HCT116 (cell line): ENCODE measurements around the gene ZNF652. TPM values are rescaled to one million over a fixed set of nuclear protein-coding genes. Genes with fewer than 3 reads are reported as not detected.
"Not testable (repeated sequence)": the region's sequence is repeated elsewhere in the genome, so short reads cannot be mapped to it uniquely, and the experiment has no call there.

Experiments
- ATAC-seq: fragments of 200-7000 bp; cut with Tn5 transposase; 2 replicates; pipeline ENCODE4 v1.9.1; 2020; ENCODE audit warnings: mild to moderate bottlenecking, moderate library complexity
- BruUV-seq: library from RNA; stranded (reverse); fragments of 400-500 nt; replicated peaks from 2 replicates; lab custom pipeline; 2021; lab: Mats Ljungman, UMichigan
- CTCF ChIA-PET: fragments of 300-600 bp; sonication (Branson Sonifier 250); formaldehyde crosslinking; loops from one replicate; lab custom pipeline; 2021; ENCODE audit warnings: antibody characterized with exemption; lab: Charles Lee
- POLR2A ChIA-PET: fragments of 300-600, 350-600 bp; sonication (Branson Sonifier 250); formaldehyde crosslinking; loops from one replicate; lab custom pipeline; 2021; ENCODE audit warnings: antibody characterized with exemption; lab: Charles Lee
- RAD21 ChIA-PET, 2 experiments: fragments of 300-600 bp; sonication (Branson Sonifier 250); formaldehyde crosslinking; loops; one replicate each; lab custom pipeline; 2023; ENCODE audit warnings: low total read pairs in 2 of 2; ENCODE audit not compliant: uncharacterized antibody in 2 of 2, unreplicated experiment in 2 of 2, low non-redundant PET in 1 of 2; lab: Charles Lee
- DNase-seq: peaks from one replicate; pipeline ENCODE4 v3.0.0-alpha.2; 2010; ENCODE audit warnings: low read depth, low spot score
- H2AFZ ChIP-seq: fragments of 200-600 bp; shearing (Covaris generic), sonication (generic); 2 replicates; pipeline ENCODE4 v1.6.1; 2017; ENCODE audit warnings: low read depth, mixed run types, mixed read lengths, antibody characterized with exemption, low read length; ENCODE audit not compliant: poor library complexity, severe bottlenecking
- H3K27ac ChIP-seq: 2 replicates; pipeline ENCODE4 v1.5.1; 2012; ENCODE audit warnings: low read depth, low read length
- H3K27me3 ChIP-seq: fragments of 200-600 bp; sonication (generic); 2 replicates; pipeline ENCODE4 v1.6.1; 2016; ENCODE audit warnings: mixed run types, low read length, mixed read lengths; ENCODE audit not compliant: insufficient read depth
- H3K36me3 ChIP-seq, 2 experiments: fragments of 200-500 bp in 1 of 2; fragments of 200-600 bp in 1 of 2; sonication (Bioruptor generic) in 1 of 2; sonication (generic) in 1 of 2; 2 replicates each; pipeline versions ENCODE4 v1.5.1 to v1.6.1; 2014 to 2016; ENCODE audit warnings: low read length in 2 of 2, inconsistent platforms in 1 of 2, mixed read lengths in 1 of 2, mixed run types in 1 of 2; ENCODE audit not compliant: insufficient read depth in 2 of 2, control insufficient read depth in 1 of 2
- H3K4me1 ChIP-seq, 2 experiments: fragments of 200-600 bp in 1 of 2; sonication (generic) in 1 of 2; 2 replicates each; pipeline versions ENCODE4 v1.5.1 to v1.6.1; 2012 to 2017; ENCODE audit warnings: low read length in 2 of 2, inconsistent platforms in 1 of 2, mild to moderate bottlenecking in 1 of 2, mixed read lengths in 1 of 2, mixed run types in 1 of 2, moderate library complexity in 1 of 2; ENCODE audit not compliant: insufficient read depth in 2 of 2, control insufficient read depth in 1 of 2
- H3K4me2 ChIP-seq: fragments of 200-600 bp; sonication (generic); 2 replicates; pipeline ENCODE4 v1.6.1; 2017; ENCODE audit warnings: mixed run types, low read length, mixed read lengths
- H3K4me3 ChIP-seq, 2 experiments: fragments of 200-600 bp in 1 of 2; sonication (generic) in 1 of 2; replicated peaks in 1 of 2; 2 replicates each; pipeline ENCODE4 v1.5.1; 2011 to 2016; ENCODE audit warnings: low read length in 2 of 2, control low read depth in 1 of 2, low read depth in 1 of 2, mild to moderate bottlenecking in 1 of 2, mixed read lengths in 1 of 2, mixed run types in 1 of 2
- H3K79me2 ChIP-seq: fragments of 200-600 bp; sonication (generic); 2 replicates; pipeline ENCODE4 v1.6.1; 2017; ENCODE audit warnings: mild to moderate bottlenecking, mixed run types, low read length, moderate library complexity, mixed read lengths; ENCODE audit not compliant: insufficient read depth
- H3K9ac ChIP-seq: fragments of 200-600 bp; sonication (generic); 2 replicates; pipeline ENCODE4 v1.6.1; 2016; ENCODE audit warnings: low read length, mixed read lengths
- H3K9me2 ChIP-seq: fragments of 200-600 bp; sonication (generic), shearing (Covaris generic); 2 replicates; pipeline ENCODE4 v1.6.1; 2017; ENCODE audit warnings: mixed run types, mild to moderate bottlenecking, moderate library complexity; ENCODE audit not compliant: insufficient read depth
- H3K9me3 ChIP-seq, 2 experiments: fragments of 200-500 bp in 1 of 2; fragments of 200-600 bp in 1 of 2; sonication (Bioruptor generic) in 1 of 2; sonication (generic) in 1 of 2; 2 replicates each; pipeline ENCODE4 v1.6.1; 2014 to 2017; ENCODE audit warnings: low read length in 2 of 2, mixed read lengths in 2 of 2, inconsistent platforms in 1 of 2, low read depth in 1 of 2, mild to moderate bottlenecking in 1 of 2, mixed run types in 1 of 2, moderate library complexity in 1 of 2; ENCODE audit not compliant: control insufficient read depth in 1 of 2, insufficient read depth in 1 of 2
- H4K20me1 ChIP-seq: fragments of 200-600 bp; sonication (generic), shearing (Covaris generic); 2 replicates; pipeline ENCODE4 v1.6.1; 2017; ENCODE audit warnings: mixed run types, mild to moderate bottlenecking, moderate library complexity; ENCODE audit not compliant: insufficient read depth
- EZH2 ChIP-seq: fragments of 200-600 bp; sonication (generic); IDR thresholded peaks from 2 replicates; pipeline ENCODE4 v1.6.1; 2017; ENCODE audit warnings: antibody characterized with exemption, mixed run types
- EZH2phosphoT487 ChIP-seq: fragments of 200-600 bp; IDR thresholded peaks from 2 replicates; pipeline ENCODE4 v1.6.1; 2018; ENCODE audit warnings: antibody characterized with exemption, borderline replicate concordance
- SIN3A ChIP-seq: IDR thresholded peaks from 2 replicates; pipeline ENCODE4 v1.6.1; 2012; ENCODE audit warnings: low read depth
- intact Hi-C: fragments of 100-400 bp; cut with micrococcal nuclease; formaldehyde crosslinking; loops from 2 replicates; pipeline ENCODE4 v1.10.0; 2022
- total RNA-seq: library from RNA; stranded (reverse); gene quantifications from one replicate; pipeline ENCODE4 v1.2.1, GENCODE V29; 2021; ENCODE audit not compliant: unreplicated experiment
- TF ChIP-seq, protein P1 (sequence below): IDR thresholded peaks from 2 replicates; pipeline ENCODE4 v1.6.1; 2011; ENCODE audit warnings: mild to moderate bottlenecking, low read length, moderate library complexity; ENCODE audit not compliant: insufficient replicate concordance; ENCODE audit errors: extremely low read depth

The ZNF652 gene
- total RNA-seq, 1 experiment from 2014 or later, result 27.8 TPM

DNA sequence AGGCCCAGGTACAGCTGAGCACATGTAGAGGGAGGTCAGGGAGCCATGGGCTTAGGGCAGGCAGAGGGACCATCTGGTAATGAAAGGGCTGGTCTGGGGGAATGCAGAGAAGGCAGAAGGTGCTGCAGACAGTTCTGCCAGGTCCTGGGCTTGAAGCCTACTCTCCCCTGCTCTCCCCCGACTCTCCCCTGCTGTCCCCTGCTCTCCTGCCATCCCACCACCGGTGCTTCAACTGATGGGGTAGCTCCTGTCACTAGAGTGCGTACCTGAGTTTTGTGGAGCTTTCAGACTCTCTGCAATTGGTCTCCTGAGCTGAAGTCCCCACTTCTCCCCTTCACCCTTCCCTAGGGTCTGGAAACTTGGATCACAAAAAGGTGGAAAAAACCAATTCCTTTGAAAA lies 94.1 kb downstream of the ZNF652 start:
- no peaks in the 10 kb centered on the region for H4K20me1 ChIP-seq
- POLR2A ChIA-PET, result no interaction called here
- peak; percentile 38 for ATAC-seq
- H3K4me1 ChIP-seq, result peaks cover 0 to 6% of the 10 kb centered on the region in 2 experiments; a peak in 2 of 4 replicates
- no peaks in the 10 kb centered on the region for H3K27me3 ChIP-seq
- no peak overlapping the region for H3K4me3 ChIP-seq
- CTCF ChIA-PET, result no interaction called here
- H2AFZ ChIP-seq, result no peak overlapping the region
- H3K36me3 ChIP-seq, result no peaks in the 10 kb centered on the region
- no peak overlapping the region for H3K9ac ChIP-seq
- RAD21 ChIA-PET, result no interaction called here
- H3K9me3 ChIP-seq, result no peaks in the 10 kb centered on the region
- no peak overlapping the region for H3K27ac ChIP-seq
- no peak for DNase-seq
- BruUV-seq, result no TSS peak
- TF ChIP-seq EZH2, result no peak
- TF ChIP-seq, protein P1, sequence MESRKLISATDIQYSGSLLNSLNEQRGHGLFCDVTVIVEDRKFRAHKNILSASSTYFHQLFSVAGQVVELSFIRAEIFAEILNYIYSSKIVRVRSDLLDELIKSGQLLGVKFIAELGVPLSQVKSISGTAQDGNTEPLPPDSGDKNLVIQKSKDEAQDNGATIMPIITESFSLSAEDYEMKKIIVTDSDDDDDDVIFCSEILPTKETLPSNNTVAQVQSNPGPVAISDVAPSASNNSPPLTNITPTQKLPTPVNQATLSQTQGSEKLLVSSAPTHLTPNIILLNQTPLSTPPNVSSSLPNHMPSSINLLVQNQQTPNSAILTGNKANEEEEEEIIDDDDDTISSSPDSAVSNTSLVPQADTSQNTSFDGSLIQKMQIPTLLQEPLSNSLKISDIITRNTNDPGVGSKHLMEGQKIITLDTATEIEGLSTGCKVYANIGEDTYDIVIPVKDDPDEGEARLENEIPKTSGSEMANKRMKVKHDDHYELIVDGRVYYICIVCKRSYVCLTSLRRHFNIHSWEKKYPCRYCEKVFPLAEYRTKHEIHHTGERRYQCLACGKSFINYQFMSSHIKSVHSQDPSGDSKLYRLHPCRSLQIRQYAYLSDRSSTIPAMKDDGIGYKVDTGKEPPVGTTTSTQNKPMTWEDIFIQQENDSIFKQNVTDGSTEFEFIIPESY, result no peak
- no peak for TF ChIP-seq EZH2phosphoT487
- no peak for TF ChIP-seq SIN3A
- H3K4me2 ChIP-seq, result no peak overlapping the region
- H3K9me2 ChIP-seq, result no peaks in the 10 kb centered on the region
- intact Hi-C loops, result no loop called here
- no peaks in the 10 kb centered on the region for H3K79me2 ChIP-seq

DNA sequence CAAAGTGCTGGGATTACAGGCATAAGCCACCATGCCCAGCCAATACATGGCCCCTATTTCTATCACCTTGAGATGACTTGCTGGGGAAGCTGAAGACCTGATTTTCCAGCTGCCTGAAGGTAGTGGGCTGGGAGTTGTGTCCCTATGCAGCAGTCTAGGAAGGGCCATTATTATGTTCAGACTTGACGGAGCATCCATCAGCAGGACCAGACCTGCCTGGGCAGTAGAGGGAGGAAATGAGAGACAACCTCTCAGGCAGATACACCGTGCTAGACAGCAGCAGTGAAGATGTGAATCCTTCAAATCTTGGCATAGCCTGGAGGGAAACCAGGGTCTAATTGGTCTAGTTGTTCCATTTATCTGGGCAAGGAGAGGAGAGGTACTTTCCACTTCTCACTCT lies 95.8 kb downstream of the ZNF652 start:
- CTCF ChIA-PET, result interaction anchor here (0.7 kb wide), 1 partner anchor 1201 kb away, joined by 4 read pairs; no protein-coding TSS in a partner anchor
- no TSS peak for BruUV-seq
- POLR2A ChIA-PET, result no interaction called here

DNA sequence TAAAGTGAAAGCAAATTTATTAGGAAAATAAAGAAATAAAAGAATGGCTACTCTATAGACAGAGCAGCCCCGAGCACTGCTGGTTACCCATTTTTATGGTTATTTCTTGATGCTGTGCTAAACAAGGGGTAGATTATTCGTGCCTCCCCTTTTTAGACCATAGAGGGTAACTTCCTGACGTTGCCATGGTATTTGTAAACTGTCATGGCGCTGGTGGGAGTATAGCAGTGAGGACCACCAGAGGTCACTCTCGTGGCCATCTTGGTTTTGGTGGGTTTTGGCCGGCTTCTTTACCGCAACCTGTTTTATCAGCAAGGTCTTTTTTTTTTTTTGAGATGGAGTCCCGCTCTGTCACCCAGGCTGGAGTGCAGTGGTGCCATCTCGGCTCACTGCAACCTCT lies 100.5 kb downstream of the ZNF652 start:
- H3K27ac ChIP-seq, DNase-seq, H3K79me2 ChIP-seq, BruUV-seq, H2AFZ ChIP-seq, H3K9me3 ChIP-seq, H4K20me1 ChIP-seq, H3K9me2 ChIP-seq, H3K9ac ChIP-seq, ATAC-seq, H3K36me3 ChIP-seq, H3K27me3 ChIP-seq, intact Hi-C loops, H3K4me2 ChIP-seq, H3K4me3 ChIP-seq, RAD21 ChIA-PET: not testable (repeated sequence)
- POLR2A ChIA-PET, result interaction anchor here (1.4 to 1.6 kb wide), 3 partner anchors 12 to 70 kb away, joined by 3 to 4 read pairs (median 4); no protein-coding TSS in a partner anchor
- peaks cover 15 to 28% of the 10 kb centered on the region in 2 experiments for H3K4me1 ChIP-seq
- CTCF ChIA-PET, result interaction anchor here (1.3 to 1.4 kb wide), 2 partner anchors 29 to 81 kb away, joined by 3 to 4 read pairs; no protein-coding TSS in a partner anchor

More for the DNA sequence above, 95.8 kb downstream of the ZNF652 start:
- Histone ChIP-seq H3K4me2 (no peak overlapping the region), H3K4me1 (peaks cover 2 to 9% of the 10 kb centered on the region in 2 experiments), H2AFZ (no peak overlapping the region), H3K9me2 (no peaks in the 10 kb centered on the region), H3K27me3 (no peaks in the 10 kb centered on the region), H3K79me2 (no peaks in the 10 kb centered on the region), H3K36me3 (no peaks in the 10 kb centered on the region), H4K20me1 (no peaks in the 10 kb centered on the region), H3K9ac (no peak overlapping the region), H3K4me3 (no peak overlapping the region), H3K27ac (no peak overlapping the region), H3K9me3 (no peaks in the 10 kb centered on the region)
- intact Hi-C loops, result no loop called here
- DNase-seq, result no peak
- no peak for TF ChIP-seq EZH2
- no peak for ATAC-seq
- RAD21 ChIA-PET, result no interaction called here
